ENCODE results near the gene PPCS.
A peak's percentile ranks its signal among the peaks of the same experiment; 100 is the strongest.
"Not testable (repeated sequence)": the region's sequence is repeated elsewhere in the genome, so short reads cannot be mapped to it uniquely, and the experiment has no call there.

Gene PPCS

DNA sequence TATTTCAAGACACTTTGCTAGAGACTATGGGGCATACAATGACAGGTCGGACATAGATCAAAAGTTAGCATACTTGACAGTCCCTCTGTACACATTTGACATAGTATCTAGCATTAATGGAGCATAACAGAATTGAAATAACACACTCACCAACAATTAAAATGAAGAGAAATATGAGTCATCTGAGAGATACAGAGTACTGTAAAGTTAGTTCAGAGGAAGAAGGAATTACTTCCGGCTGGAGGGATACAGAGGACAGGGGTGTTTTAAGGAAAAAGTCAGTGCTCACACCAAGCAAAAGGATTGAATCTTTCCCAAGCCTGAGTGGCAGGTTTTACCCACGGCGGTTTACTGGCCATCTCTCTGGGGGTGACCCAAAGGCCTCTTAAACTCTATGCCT, 3.0 kb upstream of the PPCS start:
- no peak for DNase-seq (ENCODE audit: low read depth in 2 of 2)

- no peak for DNase-seq (ENCODE audit: low read depth in 2 of 2)
Observed at GRCh38 chr1:42454403-42454802, 1.9 kb upstream of the PPCS start.

DNA sequence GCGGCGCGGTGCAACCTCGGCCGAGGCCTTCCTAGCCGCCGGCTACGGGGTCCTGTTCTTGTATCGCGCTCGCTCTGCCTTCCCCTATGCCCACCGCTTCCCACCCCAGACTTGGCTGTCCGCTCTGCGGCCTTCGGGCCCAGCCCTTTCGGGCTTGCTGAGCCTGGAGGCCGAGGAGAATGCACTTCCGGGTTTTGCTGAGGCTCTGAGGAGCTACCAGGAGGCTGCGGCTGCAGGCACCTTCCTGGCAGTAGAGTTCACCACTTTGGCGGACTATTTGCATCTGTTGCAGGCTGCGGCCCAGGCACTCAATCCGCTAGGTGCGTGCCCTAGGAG, 379 bp downstream of the PPCS start:
- peak; percentile 14 to 26 for DNase-seq (ENCODE audit: low read depth in 2 of 2)

GRCh38 chr1:42461196-42461595, 4.9 kb downstream of the PPCS start:
- DNase-seq (ENCODE audit: low read depth in 2 of 2) = no peak

- DNase-seq (ENCODE audit: low read depth in 2 of 2) = peak; percentile 90 to 95
Observed at GRCh38 chr1:42462828-42463763, 6.8 kb downstream of the PPCS start, which contains the start of gene CCDC30. TSS of gene CCDC30 (plus strand) at chr1:42463286. CDS start at chr1:42480552, 17,266 bp downstream.

DNA sequence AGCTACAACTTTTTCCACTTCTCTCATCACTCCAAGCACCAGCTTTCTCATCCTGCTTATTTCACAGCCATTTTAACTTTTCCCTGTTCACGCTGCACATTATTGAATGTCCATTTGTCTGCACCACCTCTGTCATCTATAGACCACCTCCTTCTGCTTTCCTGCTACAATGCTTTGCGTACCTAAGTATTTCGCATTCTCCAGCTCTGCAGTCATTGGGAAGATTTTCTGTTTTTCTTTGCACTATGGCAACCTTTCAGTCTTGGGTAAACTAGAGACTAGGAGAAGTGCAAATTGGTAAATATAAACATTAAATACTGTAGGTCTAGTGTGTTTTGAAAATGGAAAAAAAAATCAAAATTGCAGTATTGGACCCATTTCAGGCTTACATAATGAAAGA, 7.6 kb downstream of the PPCS start:
- DNase-seq (ENCODE audit: low read depth in 2 of 2) = no peak

DNA sequence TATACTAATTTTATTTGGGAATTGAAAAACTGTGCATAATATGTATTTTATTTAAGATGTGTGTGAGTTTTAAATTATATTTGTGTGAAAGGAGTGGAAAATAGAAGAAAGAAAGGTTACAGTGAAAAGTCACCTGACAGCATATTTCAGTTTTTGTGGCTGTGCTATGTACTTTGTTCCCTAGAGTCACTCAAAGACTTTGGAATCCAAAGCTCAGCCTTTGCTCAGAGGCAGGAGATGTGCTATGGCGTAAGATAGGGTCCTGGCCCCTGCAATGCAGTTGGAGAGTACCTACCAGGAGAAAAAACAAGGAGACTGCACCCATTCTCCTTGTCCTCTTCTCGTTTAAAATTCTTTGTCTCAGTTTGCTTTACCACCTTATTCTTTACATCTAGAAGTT, 9.7 kb downstream of the PPCS start:
- no peak for DNase-seq (ENCODE audit: low read depth in 2 of 2)

- no peak for DNase-seq (ENCODE audit: low read depth in 2 of 2)
Observed at GRCh38 chr1:42469727-42470126, 13.4 kb downstream of the PPCS start.

- DNase-seq (ENCODE audit: low read depth in 2 of 2) = no peak
Observed at GRCh38 chr1:42476605-42477004, 20.3 kb downstream of the PPCS start.

DNA sequence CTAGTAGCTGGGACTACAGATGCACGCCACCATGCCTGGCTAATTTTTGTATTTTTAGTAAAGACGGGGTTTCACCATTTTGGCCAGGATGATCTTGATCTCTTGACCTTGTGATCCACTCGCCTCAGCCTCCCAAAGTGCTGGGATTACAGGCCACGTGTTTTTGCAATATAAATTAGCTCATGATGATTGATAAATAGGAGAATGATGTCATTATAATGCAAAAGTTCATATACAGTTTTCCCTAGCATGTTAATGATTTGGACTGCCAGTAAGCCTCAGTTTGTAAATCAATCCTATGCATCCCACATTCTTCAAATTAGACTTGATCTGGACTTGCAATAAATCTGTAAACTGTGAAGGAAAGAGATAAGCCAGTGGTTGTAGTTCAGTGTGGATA, 21.0 kb downstream of the PPCS start:
- DNase-seq (ENCODE audit: low read depth in 2 of 2) = not testable (repeated sequence)

- no peak for DNase-seq (ENCODE audit: low read depth in 2 of 2)
Observed at GRCh38 chr1:42477775-42478174, 21.4 kb downstream of the PPCS start.

GRCh38 chr1:42479621-42480020, 23.3 kb downstream of the PPCS start:
- no peak for DNase-seq (ENCODE audit: low read depth in 2 of 2)

DNA sequence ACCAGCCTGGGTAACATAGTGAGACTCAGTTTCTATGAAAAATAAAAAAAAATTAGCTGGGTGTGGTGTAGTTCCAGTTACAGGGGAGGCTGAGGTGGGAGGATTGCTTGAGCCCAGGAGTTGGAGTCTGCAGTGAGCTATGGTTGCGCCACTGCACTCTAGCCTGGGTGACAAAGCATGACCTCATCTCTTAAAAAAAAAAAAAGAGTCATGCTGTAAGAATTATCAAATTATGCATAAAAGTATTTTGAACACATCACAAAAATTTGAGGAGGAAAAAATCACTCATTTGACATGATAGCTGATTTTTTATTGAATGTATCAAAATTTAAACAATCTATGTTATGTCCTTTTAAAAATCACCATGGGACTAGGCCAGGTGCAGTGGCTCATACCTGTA, 24.6 kb downstream of the PPCS start:
- no peak for DNase-seq (ENCODE audit: low read depth in 2 of 2)

DNA sequence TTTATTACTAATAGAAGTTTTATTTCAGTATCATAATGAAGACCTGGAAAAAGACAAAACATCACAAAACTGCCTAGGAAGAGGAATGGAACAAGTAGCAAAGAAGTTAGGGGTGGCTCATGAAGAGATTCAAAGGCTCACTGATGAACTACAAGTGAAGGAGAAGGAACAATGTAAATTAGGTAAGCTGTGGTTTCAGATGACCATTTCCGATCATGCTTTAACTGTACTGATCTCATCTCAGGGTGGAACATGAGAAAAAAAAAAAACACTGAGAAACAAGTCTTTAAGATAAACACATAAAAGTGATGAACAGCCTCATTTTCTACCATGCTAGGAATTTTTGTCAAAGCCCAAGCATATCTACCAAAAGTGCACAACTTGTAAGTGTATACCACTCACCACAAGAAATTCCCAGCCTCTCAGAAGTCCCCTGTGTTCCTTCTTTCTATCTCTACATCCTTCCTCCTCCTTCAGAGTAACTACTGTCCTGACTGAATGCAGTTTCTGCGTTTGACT, 26.4 kb downstream of the PPCS start:
- DNase-seq (ENCODE audit: low read depth in 2 of 2) = no peak

GRCh38 chr1:42484382-42484781, 28.0 kb downstream of the PPCS start:
- no peak for DNase-seq (ENCODE audit: low read depth in 2 of 2)

DNA sequence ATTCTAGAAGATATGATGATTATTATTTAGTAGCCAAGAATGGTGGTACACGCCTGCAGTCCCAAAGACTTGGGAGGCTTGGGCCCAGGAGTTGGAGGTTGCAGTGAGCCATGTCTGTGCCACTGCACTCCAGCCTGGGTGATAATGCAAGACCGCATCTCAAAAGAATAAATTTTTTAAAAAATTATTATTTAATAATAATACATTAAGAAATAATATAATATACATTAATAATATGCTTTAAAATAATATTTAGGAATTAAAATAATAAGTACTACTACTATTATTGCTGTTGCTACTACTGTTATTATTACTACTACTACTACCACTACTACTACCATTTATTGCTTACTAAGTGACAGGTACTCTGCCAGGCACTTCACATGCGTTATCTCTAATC, 33.9 kb downstream of the PPCS start:
- DNase-seq (ENCODE audit: low read depth in 2 of 2) = no peak

GRCh38 chr1:42502031-42502430, 45.7 kb downstream of the PPCS start:
- DNase-seq (ENCODE audit: low read depth in 2 of 2) = not testable (repeated sequence)

- no peak for DNase-seq (ENCODE audit: low read depth in 2 of 2)
Observed at GRCh38 chr1:42504535-42505128, 48.3 kb downstream of the PPCS start.

DNA sequence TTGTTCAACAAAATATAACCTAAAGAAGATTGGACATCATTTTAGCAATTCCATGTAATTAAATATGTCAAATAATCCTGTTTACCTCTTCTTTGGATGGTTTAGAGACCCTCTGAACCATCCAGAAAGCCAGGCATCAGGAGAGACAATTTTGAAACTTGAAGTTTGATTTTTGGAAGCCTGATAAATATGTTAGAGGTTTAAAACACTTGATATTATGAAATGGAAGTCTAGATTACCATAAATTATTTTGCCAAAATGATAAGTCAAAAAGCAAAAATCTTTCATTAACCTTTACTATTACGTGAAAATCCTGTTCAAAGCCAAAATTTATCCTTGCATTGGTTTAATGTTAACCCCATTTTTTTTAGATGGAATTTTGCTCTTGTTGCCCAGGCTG, 50.2 kb downstream of the PPCS start:
- no peak for DNase-seq (ENCODE audit: low read depth in 2 of 2)

All from activated CD8-positive, alpha-beta memory T cell treated with anti-CD3 and anti-CD28 coated beads for 4 hours (primary cell).